Measurements from ENCODE around the gene ZNF133.

ZNF133 gene

DNA sequence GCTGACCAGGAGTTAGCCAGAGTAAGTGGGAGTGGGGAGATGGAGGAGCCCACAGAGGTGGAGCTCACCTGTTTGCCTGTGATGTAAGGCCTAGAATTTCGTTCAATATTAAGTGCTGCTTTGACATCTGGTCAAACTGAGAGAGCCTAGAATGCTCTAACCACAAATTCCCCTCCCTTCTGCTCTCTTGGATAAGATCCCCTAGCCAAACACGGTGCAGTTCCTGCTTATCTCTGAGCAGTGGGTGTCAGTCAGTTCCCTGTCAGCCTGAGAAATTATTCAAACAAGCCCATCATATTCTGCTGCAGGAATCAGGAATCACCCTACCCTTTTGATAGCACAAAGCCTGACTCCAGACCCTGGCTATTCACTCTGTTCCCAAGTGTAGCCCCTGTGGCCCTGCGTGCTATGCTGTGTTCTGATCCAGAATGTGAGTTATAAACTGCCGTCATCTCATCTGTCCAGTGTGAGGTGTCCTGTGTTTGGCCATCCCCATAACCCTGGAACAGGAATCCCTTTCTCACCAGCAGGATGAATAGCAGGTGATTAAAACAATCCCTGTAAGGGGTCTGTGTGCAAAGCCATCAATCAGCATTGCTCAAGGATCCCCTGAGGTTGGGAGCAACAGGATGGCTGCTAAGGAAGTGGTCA lies 31.8 kb upstream of the ZNF133 start:
- TF ChIP-seq, protein P1, sequence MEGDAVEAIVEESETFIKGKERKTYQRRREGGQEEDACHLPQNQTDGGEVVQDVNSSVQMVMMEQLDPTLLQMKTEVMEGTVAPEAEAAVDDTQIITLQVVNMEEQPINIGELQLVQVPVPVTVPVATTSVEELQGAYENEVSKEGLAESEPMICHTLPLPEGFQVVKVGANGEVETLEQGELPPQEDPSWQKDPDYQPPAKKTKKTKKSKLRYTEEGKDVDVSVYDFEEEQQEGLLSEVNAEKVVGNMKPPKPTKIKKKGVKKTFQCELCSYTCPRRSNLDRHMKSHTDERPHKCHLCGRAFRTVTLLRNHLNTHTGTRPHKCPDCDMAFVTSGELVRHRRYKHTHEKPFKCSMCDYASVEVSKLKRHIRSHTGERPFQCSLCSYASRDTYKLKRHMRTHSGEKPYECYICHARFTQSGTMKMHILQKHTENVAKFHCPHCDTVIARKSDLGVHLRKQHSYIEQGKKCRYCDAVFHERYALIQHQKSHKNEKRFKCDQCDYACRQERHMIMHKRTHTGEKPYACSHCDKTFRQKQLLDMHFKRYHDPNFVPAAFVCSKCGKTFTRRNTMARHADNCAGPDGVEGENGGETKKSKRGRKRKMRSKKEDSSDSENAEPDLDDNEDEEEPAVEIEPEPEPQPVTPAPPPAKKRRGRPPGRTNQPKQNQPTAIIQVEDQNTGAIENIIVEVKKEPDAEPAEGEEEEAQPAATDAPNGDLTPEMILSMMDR (IDR thresholded peaks at IDR 0.05): no peak

DNA sequence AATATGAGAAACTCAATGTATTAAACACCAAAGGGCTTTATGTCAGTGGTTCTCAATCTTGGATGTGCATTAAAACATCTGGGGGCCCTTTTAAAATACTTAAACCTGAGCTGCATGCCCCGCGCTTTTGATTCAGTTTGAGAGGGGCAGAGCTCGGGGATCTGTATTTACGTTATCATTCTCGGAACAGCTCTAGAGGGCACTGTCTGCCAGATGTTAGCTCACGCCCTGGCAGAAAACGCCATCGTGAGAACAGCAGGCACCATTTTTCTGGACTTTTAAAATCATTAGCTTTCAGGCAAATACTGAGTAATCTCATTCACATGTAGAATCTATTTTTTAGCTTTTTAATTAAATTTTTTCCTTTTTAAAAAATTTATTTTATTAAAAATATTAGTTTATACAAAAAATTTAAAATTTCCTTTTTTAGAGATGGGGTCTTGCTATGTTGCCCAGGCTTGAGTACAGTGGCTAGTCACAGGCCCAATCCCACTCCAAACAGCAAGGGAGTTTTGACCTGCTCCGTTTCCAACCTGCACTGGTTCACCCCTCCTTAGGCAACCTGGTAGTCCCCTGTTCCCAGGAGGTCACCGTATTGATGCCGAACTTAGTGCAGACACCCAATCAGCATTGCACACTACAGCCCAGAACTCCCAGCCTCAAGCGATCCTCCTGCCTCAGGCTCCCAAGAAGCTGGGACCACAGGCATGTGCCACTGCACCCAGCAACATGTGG lies 30.0 kb upstream of the ZNF133 start:
- TF ChIP-seq, protein P1 (IDR thresholded peaks at IDR 0.05): no peak

DNA sequence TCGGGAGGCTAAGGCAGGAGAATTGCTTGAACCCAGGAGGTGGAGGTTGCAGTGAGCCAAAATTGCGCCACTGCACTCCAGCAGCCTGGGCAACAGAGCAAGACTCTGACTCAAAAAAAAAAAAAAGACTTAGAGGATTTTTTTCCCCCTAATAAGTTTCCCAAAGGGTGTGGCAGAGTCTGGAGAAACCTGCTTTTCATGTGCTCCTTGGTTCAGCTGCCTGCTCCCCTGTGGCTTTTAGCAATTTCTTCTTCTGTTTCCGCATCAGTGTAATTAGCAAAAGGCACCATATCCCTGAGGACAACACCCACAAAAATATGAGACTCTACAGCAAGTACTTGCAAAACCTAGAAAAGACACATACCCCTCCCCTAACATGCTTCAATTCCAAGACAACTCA lies 28.6 kb upstream of the ZNF133 start:
- TF ChIP-seq, protein P1 (IDR thresholded peaks at IDR 0.05): no peak

DNA sequence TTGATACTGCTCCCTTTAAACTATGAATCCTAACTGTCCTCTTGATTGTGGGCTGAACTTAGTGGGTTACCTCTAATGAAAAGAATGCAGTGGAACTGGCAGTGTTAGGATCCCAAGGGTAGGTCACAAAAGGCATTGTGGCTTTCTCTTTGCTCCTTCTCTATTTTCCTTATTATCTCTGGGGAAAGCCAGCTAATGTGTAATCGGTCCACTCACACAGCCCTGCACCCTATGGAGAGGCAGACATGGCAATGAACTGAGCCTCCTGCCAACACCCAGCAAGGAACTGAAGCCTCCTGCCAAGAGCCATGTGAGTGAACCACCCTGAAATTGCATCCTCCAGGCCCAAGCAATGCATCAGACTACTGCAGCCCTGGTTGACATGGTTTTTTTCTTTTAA lies 24.6 kb upstream of the ZNF133 start:
- TF ChIP-seq, protein P1 (IDR thresholded peaks at IDR 0.05): no peak

DNA sequence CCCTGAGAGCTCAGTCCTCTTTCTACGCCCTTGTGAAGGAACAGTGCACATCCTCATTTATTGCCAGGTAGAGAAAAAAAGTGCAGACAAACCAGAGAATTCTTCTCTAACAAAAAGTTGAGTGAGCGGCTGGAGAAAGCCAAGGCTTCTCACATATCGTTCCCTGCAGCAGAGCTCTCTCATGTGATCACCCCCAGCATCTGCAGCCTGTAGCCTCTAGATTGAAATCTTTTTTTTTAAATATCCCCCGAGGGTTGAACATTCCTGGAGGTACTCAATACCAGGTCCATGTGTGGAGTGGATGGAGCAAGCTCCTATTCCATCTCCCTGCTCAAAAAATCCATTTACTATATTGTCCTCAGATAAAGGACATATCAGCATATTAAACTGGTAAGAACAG lies 22.9 kb upstream of the ZNF133 start:
- TF ChIP-seq, protein P1 (IDR thresholded peaks at IDR 0.05): no peak

DNA sequence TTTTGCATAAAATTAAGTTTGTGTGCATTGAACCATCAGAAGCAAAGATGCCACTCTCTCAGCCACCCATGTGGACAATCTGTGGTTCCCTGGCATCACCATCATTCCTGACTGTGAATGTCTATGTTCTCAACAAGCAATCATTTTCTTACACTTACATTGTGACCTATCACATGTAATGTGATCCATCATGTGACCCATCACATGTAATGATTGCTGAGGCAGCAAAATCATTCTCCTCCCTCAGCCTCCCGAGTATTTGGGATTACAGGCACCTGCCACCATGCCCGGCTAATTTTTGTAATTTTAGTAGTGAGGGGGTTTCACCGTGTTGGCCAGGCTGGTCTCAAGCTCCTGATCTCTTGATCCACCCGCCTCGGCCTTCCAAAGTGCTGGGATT lies 22.0 kb upstream of the ZNF133 start:
- TF ChIP-seq, protein P1 (IDR thresholded peaks at IDR 0.05): no peak

DNA sequence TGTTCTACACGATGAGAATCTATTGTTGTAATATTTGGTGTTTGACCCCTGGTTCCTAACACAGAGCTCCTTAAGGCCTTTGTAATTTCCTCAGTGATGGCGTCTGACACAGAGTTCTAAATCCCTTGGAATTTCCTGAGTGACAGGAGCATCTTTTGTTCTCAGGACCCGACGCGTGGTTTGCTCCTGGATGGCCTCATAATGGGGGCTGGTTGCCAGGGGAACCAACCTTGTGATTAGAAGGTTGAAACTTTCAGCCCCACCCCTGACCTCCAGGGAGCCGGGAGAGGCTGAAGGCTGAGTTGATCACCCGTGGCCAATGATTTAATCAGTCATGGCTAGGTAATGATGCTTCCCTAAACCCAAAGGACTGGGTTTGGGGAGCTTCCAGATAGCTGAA lies 20.5 kb upstream of the ZNF133 start:
- TF ChIP-seq, protein P1 (IDR thresholded peaks at IDR 0.05): no peak

Measured in LNCAP (cell line).